ENCODE data around the gene PPL.
"Not testable (repeated sequence)": the region's sequence is repeated elsewhere in the genome, so short reads cannot be mapped to it uniquely, and the experiment has no call there.

PPL gene

DNA sequence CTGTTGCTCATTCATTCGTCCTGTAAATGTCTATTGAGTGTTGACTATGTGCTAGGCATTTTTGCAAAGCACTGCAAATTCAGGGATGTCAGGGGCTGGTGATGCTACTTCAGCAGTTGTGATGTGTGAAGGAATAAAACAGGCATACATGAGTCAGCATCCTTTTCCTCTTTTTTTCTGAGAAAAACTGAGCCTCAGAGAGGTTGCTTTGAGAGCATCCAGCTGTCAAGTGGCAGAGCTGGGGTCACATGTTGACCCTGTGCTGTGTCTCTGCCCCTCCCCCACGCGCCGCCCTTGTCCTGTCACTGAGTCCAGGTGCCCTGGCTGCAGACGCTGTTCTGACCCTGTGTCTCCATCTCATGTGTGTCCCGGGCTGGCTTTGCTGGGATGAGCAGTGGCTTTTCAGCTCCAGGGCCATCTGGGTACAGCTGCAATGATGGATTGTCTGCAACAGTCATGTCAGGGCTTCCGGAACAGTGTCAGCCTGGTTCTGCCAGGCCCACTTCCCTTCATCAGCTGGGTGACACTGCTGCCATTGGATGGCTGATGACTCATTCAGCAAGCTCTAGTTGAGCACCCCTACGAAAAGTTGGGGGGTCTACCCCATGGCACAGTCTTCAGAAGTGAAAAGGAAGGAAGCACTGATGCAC lies 36.1 kb upstream of the PPL start:
- Histone ChIP-seq H3K9ac (ENCODE audit: low read length) (no peak overlapping the region), H3K9me3 (ENCODE audit: control insufficient read depth, low read length) (no peaks in the 10 kb centered on the region), H3K36me3 (ENCODE audit: control insufficient read depth, insufficient read depth, low read length) (no peaks in the 10 kb centered on the region), H3K4me1 (ENCODE audit: control insufficient read depth, insufficient read depth, low read length) (peaks cover 8% of the 10 kb centered on the region), H3K27me3 (ENCODE audit: control insufficient read depth, insufficient read depth, low read length) (no peaks in the 10 kb centered on the region), H3K4me3 (ENCODE audit: low read length) (no peak overlapping the region)

DNA sequence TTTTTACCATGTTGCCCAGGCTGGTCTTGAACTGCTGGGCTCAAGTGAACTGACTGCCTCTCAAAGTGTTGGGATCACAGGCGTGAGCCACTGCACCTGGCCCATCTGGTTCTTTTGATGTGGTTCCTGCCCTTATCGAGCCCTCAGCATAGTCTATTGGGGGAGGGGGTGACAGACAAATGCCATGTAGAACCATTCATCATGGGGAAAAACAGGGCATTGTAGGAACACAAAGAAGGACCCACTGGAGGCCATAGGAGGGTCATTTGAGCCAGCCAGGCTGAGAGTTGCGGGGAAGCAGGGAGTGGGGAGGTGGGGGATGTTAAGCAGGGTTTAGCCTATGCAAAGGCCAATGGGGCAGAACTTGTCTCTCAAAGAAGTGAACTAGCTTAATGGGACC lies 33.1 kb upstream of the PPL start:
- H3K36me3 ChIP-seq (ENCODE audit: control insufficient read depth, insufficient read depth, low read length), result no peaks in the 10 kb centered on the region

DNA sequence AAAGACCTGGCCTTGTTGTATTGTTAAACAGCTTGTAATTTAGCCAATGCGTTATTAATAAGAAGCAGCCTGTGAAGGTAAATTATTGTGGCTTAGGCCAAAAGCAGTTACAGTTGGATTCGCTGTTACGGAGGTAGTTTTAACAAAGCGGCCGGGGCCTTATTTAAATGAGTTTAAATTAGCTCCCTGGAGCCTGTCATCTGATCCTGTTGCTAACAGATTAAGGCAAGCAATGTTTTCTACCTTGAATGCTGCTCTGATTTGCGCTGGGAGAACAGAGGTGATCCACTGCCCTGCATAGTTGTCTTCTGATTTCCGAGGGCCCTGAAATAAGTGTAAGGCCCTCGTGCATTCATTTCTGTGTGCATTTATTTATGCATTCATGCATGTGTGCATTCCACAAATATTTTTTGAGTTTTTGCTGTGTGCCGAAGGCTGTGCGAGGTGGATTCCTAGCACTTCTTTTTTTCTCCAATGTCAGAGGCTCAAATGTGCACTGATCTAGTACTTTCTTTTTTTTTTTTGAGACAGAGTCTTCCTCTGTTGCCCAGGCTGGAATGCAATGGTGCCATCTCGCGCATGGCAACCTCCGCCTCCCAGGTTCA lies 32.0 kb upstream of the PPL start:
- no peaks in the 10 kb centered on the region for H3K36me3 ChIP-seq (ENCODE audit: control insufficient read depth, insufficient read depth, low read length)
- H3K27me3 ChIP-seq (ENCODE audit: control insufficient read depth, insufficient read depth, low read length), result no peaks in the 10 kb centered on the region
- H3K4me1 ChIP-seq (ENCODE audit: control insufficient read depth, insufficient read depth, low read length), result no peaks in the 10 kb centered on the region
- no peak overlapping the region for H3K9ac ChIP-seq (ENCODE audit: low read length)
- H3K4me3 ChIP-seq (ENCODE audit: low read length), result no peak overlapping the region
- no peaks in the 10 kb centered on the region for H3K9me3 ChIP-seq (ENCODE audit: control insufficient read depth, low read length)

More for the DNA sequence above, 33.1 kb upstream of the PPL start:
- Histone ChIP-seq H3K9ac (ENCODE audit: low read length) (no peak overlapping the region), H3K27me3 (ENCODE audit: control insufficient read depth, insufficient read depth, low read length) (no peaks in the 10 kb centered on the region), H3K4me3 (ENCODE audit: low read length) (no peak overlapping the region), H3K9me3 (ENCODE audit: control insufficient read depth, low read length) (no peaks in the 10 kb centered on the region), H3K4me1 (ENCODE audit: control insufficient read depth, insufficient read depth, low read length) (no peaks in the 10 kb centered on the region)

DNA sequence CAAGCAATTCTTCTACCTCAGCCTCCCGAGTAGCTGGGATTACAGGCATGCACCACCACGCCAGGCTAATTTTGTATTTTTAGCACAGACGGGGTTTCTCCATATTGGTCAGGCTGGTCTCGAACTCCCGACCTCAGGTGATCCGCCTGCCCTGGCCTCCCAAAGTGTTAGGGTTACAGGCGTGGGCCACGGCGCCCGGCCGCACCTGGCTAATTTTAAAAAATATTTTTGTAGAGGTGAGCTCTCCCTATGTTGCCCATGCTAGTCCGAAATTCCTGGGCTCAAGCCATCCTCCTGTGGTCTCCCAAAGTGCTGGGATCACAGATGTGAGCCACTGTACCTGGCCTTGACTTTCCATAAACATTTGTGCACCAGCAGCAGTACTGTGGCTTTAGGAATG lies 31.3 kb upstream of the PPL start:
- not testable (repeated sequence) for H3K4me3 ChIP-seq (ENCODE audit: low read length); H3K9ac ChIP-seq (ENCODE audit: low read length)

DNA sequence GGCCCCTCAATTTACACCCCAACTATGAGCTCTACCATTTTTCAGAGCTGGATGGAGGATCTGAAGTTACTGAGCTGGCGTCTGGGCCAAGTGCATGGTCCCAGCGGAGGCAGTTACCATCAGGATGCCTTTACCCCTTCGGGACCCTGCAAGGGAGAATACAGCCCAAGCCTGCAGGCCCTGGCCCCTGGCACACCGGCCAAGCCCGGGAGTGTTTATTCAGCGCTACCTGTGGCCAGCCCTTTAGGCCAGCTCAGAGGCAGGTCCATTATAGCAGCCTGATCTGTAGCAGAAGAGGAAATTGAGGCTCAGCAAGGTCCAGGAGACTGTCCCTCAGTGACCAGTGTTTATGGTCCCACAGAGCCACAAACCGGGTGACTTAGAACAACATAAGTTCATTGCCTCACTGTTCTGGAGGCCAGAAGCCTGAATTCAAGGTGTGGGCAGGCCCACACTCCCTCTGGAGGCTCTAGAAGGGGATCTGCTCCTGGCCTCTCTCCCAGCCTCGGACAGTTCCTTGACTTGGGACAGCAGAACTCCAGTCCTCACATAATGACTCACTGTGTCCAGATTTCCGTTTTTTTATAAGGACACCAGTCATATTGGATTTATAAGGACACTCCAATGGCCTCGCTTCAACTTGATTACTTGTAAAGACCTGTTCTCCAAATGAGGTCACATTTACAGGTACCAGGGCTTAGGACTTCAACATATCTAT lies 29.9 kb upstream of the PPL start:
- Histone ChIP-seq H3K4me1 (ENCODE audit: control insufficient read depth, insufficient read depth, low read length) (no peaks in the 10 kb centered on the region), H3K4me3 (ENCODE audit: low read length) (no peak overlapping the region), H3K36me3 (ENCODE audit: control insufficient read depth, insufficient read depth, low read length) (no peaks in the 10 kb centered on the region), H3K27me3 (ENCODE audit: control insufficient read depth, insufficient read depth, low read length) (no peaks in the 10 kb centered on the region), H3K9me3 (ENCODE audit: control insufficient read depth, low read length) (no peaks in the 10 kb centered on the region), H3K9ac (ENCODE audit: low read length) (no peak overlapping the region)

More for the DNA sequence above, 31.3 kb upstream of the PPL start:
- not testable (repeated sequence) for H3K4me1 ChIP-seq (ENCODE audit: control insufficient read depth, insufficient read depth, low read length); H3K36me3 ChIP-seq (ENCODE audit: control insufficient read depth, insufficient read depth, low read length); H3K9me3 ChIP-seq (ENCODE audit: control insufficient read depth, low read length); H3K27me3 ChIP-seq (ENCODE audit: control insufficient read depth, insufficient read depth, low read length)

DNA sequence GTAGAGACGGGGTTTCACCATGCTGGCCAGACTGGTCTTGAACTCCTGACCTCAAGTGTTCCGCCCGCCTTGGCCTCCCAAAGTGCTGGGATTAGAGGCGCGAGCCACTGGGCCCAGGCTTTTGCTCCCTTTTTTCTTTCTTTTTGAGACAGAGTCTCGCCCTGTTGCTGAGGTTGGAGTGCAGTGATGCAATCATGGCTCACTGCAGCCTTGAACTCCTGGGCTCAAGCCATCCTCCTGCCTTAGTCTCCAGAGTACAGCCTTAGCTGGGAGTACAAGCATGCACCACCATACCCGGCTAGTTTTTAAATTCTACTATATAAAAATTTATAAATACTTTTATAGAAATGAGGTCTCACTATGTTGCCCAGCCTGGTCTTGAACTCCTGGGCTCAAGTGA lies 26.6 kb upstream of the PPL start:
- not testable (repeated sequence) for H3K9me3 ChIP-seq (ENCODE audit: control insufficient read depth, low read length); H3K4me3 ChIP-seq (ENCODE audit: low read length); H3K36me3 ChIP-seq (ENCODE audit: control insufficient read depth, insufficient read depth, low read length); H3K27me3 ChIP-seq (ENCODE audit: control insufficient read depth, insufficient read depth, low read length); H3K9ac ChIP-seq (ENCODE audit: low read length); H3K4me1 ChIP-seq (ENCODE audit: control insufficient read depth, insufficient read depth, low read length)

DNA sequence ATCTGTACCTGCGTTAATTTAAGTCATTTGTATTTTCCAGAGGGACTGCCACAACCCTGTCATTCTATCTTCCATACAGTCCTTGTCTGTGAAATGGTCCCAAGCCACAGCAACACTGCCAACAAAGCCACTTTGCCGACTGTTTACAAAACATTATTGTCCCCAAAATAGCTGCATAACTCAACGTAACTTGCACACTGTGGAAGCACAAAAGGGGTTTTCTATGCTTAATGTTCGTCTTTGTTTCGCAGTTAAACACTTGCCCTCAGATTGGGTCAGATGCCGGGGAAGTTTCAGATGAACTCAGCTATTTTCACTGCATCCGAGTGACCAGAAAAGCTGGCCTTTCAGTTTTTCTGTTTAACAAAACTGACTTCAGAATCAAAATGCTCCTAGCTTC lies 25.8 kb upstream of the PPL start:
- Histone ChIP-seq H3K4me3 (ENCODE audit: low read length) (no peak overlapping the region), H3K27me3 (ENCODE audit: control insufficient read depth, insufficient read depth, low read length) (no peaks in the 10 kb centered on the region), H3K9ac (ENCODE audit: low read length) (no peak overlapping the region)

DNA sequence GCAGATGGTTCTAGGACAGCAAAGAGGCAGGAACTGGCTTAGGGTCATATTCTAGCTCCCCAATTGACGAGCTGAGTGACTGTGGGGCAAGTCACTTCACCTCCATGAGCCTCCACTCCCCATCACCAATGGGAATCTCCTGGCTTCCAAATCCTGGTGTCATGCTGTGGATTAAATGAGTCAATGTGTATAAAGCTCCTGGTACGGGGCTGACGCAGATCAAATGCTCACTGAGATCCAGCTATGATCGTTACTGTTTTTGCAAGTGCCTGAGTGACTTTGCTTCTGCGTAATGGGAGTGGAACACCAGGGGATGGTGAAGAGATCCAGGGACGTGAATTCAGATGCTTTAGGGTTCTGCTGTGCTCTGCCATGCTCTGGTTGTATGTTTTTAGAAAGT lies 23.6 kb upstream of the PPL start:
- Histone ChIP-seq H3K4me3 (ENCODE audit: low read length) (no peak overlapping the region), H3K9me3 (ENCODE audit: control insufficient read depth, low read length) (no peaks in the 10 kb centered on the region), H3K4me1 (ENCODE audit: control insufficient read depth, insufficient read depth, low read length) (peaks cover 18% of the 10 kb centered on the region), H3K27me3 (ENCODE audit: control insufficient read depth, insufficient read depth, low read length) (no peaks in the 10 kb centered on the region), H3K36me3 (ENCODE audit: control insufficient read depth, insufficient read depth, low read length) (no peaks in the 10 kb centered on the region), H3K9ac (ENCODE audit: low read length) (no peak overlapping the region)

More for the DNA sequence above, 25.8 kb upstream of the PPL start:
- H3K4me1 ChIP-seq (ENCODE audit: control insufficient read depth, insufficient read depth, low read length), result peaks cover 9% of the 10 kb centered on the region
- H3K9me3 ChIP-seq (ENCODE audit: control insufficient read depth, low read length), result no peaks in the 10 kb centered on the region
- H3K36me3 ChIP-seq (ENCODE audit: control insufficient read depth, insufficient read depth, low read length), result no peaks in the 10 kb centered on the region

DNA sequence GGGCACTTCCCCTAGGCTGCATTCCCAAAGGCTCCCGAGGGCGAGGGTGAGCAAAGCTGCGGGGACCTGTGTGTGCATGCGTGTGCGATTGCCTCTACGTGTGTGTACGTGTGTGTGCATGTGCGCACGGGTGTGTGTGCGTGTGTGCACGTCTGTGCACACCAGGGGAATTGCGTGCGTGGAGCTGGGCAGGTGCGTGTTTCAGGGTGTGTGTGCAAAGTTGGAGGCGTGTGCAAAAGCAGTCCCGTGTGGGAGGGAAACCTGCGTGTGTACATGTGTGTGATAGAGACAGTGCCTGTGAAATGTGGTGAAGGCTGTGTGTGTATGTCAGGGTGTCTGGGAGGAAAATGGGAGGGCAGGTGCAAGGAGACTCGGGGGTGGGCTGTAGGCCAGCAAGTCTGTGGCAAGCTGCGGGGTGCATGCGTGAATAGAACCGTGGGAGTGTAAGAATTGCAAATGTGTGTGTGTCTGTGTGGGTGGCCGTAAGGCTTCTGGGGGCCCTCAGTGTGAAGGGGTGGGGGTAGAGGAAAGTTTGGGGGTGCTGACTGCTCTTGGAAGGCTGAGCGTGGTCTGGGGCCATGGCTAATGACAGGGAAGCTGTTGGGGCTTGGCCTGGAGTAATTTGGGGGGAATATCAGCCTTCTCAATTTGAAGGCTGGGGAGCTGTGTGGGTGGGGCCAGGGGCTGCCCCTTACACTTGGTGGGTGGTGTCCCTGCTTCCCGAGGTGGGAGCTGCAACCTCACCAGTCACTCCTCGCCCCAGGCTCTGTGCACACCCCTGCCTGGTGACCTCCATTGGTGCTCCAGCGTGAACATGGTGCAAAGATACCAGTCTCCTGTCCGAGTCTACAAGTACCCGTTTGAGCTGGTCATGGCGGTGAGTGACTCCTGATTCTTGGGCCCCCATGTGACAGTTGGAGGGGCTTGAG lies 21.8 kb upstream of the PPL start:
- peak overlapping the region; percentile 60 for H3K4me3 ChIP-seq (ENCODE audit: low read length)
- H3K36me3 ChIP-seq (ENCODE audit: control insufficient read depth, insufficient read depth, low read length), result no peaks in the 10 kb centered on the region
- H3K9ac ChIP-seq (ENCODE audit: low read length), result peak overlapping the region; percentile 31
- no peaks in the 10 kb centered on the region for H3K9me3 ChIP-seq (ENCODE audit: control insufficient read depth, low read length)
- peaks cover 18% of the 10 kb centered on the region for H3K4me1 ChIP-seq (ENCODE audit: control insufficient read depth, insufficient read depth, low read length)
- no peaks in the 10 kb centered on the region for H3K27me3 ChIP-seq (ENCODE audit: control insufficient read depth, insufficient read depth, low read length)

DNA sequence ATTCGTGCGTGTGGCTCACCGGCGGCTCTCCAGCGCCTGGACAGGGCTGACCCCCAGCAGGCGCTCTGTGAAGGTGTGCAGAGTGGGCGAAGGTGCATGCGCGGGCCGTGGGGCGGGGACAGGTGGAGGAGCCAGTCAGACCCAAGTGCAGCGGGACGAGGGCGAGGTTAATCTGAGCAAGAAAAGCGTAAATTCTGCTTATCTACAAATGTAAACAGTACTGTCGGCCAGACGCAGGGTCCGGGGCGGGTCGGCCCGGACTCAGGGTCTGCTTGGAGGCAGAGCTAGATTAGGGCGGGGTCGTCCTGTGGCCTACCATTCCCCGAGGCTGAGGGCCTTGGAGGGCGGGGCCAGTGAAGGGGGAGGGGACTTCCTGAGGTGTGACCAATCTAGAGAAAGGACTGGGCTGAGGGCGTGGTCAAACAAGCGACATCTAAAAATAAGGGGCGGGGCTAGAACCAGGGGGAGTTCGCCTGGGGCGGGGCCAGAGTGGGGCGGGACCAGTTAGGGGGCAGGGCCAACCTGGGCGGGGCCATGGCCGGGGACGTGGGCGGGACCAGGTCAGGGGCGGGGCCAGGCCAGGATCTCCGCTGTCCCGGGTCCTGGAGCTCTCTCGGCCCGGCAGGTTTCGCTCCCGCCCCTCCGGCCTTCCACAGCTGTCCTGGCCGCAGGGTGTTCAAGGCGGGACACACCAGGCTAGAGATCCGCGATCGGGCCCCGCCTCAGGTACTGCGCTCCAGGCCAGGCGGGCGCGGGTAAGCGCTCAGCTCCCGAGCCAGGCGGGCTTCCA lies 21.0 kb upstream of the PPL start, which contains the start of gene SEC14L5:
Gene SEC14L5, plus strand, starts transcription at position 611 of the 790 bp plus-strand sequence. CDS start 994 bp downstream, outside the sequence.
- Histone ChIP-seq H3K9ac (ENCODE audit: low read length) (peak within 1 kb of the TSS; percentile 51), H3K4me3 (ENCODE audit: low read length) (peak within 1 kb of the TSS; percentile 60), H3K36me3 (ENCODE audit: control insufficient read depth, insufficient read depth, low read length) (no peaks in the 10 kb centered on the region), H3K27me3 (ENCODE audit: control insufficient read depth, insufficient read depth, low read length) (no peaks in the 10 kb centered on the region), H3K4me1 (ENCODE audit: control insufficient read depth, insufficient read depth, low read length) (peaks cover 18% of the 10 kb centered on the region), H3K9me3 (ENCODE audit: control insufficient read depth, low read length) (no peaks in the 10 kb centered on the region)

DNA sequence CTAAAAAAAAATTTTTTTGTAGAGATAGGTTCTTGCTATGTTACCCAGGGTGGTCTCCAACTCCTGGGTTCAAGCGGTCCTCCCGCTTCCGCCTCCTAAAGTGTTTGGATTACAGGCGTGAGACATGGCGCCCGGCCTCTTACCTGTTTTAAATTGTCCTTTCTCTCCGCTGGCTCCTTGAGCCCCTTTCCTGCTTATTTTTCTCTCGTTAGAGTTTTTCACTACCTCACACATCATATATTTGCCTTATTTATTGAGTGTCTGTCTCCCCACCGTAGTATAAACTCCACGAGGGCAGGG lies 20.4 kb upstream of the PPL start:
- peak overlapping the region; percentile 51 for H3K9ac ChIP-seq (ENCODE audit: low read length)

More for the DNA sequence above, 20.4 kb upstream of the PPL start:
- Histone ChIP-seq H3K4me3 (ENCODE audit: low read length) (peak overlapping the region; percentile 51), H3K36me3 (ENCODE audit: control insufficient read depth, insufficient read depth, low read length) (no peaks in the 10 kb centered on the region), H3K4me1 (ENCODE audit: control insufficient read depth, insufficient read depth, low read length) (peaks cover 18% of the 10 kb centered on the region), H3K27me3 (ENCODE audit: control insufficient read depth, insufficient read depth, low read length) (no peaks in the 10 kb centered on the region), H3K9me3 (ENCODE audit: control insufficient read depth, low read length) (no peaks in the 10 kb centered on the region)
